Karpas-422 (cell line): ENCODE measurements around the gene GRK5. TPM values are rescaled to one million over a fixed set of nuclear protein-coding genes. Genes with fewer than 3 reads are reported as not detected.

ENCODE experiments used
- DNase-seq: peaks from one replicate; pipeline ENCODE4 v3.0.0-alpha.2; 2015
- H2AFZ ChIP-seq: fragments of 200-600 bp; sonication (generic); 2 replicates; pipeline ENCODE4 v1.6.1; 2014; ENCODE audit warnings: antibody characterized with exemption, low read length, mixed read lengths
- H3K27ac ChIP-seq: fragments of 200-600 bp; sonication (generic); 2 replicates; pipeline ENCODE4 v1.5.1; 2014; ENCODE audit warnings: mild to moderate bottlenecking, low read length, moderate library complexity
- H3K27me3 ChIP-seq: fragments of 200-600 bp; sonication (generic); 2 replicates; pipeline ENCODE4 v1.6.1; 2014; ENCODE audit warnings: low read length, mixed read lengths
- H3K36me3 ChIP-seq: fragments of 200-600 bp; sonication (generic); 2 replicates; pipeline ENCODE4 v1.6.1; 2014; ENCODE audit warnings: low read length, mixed read lengths; ENCODE audit not compliant: insufficient read depth
- H3K4me1 ChIP-seq: fragments of 200-600 bp; sonication (generic); 2 replicates; pipeline ENCODE4 v1.6.1; 2014; ENCODE audit warnings: mild to moderate bottlenecking, low read length, mixed read lengths
- H3K4me2 ChIP-seq: fragments of 200-600 bp; sonication (generic); 2 replicates; pipeline ENCODE4 v1.6.1; 2014; ENCODE audit warnings: low read length, low read depth, mild to moderate bottlenecking; ENCODE audit not compliant: poor library complexity, severe bottlenecking
- H3K4me3 ChIP-seq: fragments of 200-600 bp; sonication (generic); 2 replicates; pipeline ENCODE4 v1.5.1; 2014; ENCODE audit warnings: mild to moderate bottlenecking, antibody characterized with exemption, low read length, mixed read lengths
- H3K79me2 ChIP-seq: fragments of 200-600 bp; sonication (generic); 2 replicates; pipeline ENCODE4 v1.6.1; 2014; ENCODE audit warnings: mild to moderate bottlenecking, low read length, mixed read lengths
- H3K9ac ChIP-seq: fragments of 200-600 bp; sonication (generic); 2 replicates; pipeline ENCODE4 v1.6.0; 2014; ENCODE audit warnings: low read length
- H3K9me2 ChIP-seq: fragments of 200-600 bp; sonication (generic), shearing (Covaris generic); replicated peaks from 2 replicates; pipeline ENCODE4 v1.6.0; 2014; ENCODE audit warnings: mild to moderate bottlenecking, low read length, moderate library complexity; ENCODE audit not compliant: insufficient read depth
- H3K9me3 ChIP-seq: fragments of 300-700, 200-600 bp; sonication (generic); 2 replicates; pipeline ENCODE4 v1.6.1; 2014; ENCODE audit warnings: low read length, mixed read lengths
- H4K20me1 ChIP-seq: fragments of 200-600 bp; sonication (generic); 2 replicates; pipeline ENCODE4 v1.6.1; 2014; ENCODE audit warnings: mild to moderate bottlenecking, antibody characterized with exemption, low read length, low read depth; ENCODE audit not compliant: insufficient read depth
- total RNA-seq: library from RNA; depleted of rRNA; stranded (reverse); fragments of >200 nt; shearing (Covaris generic); gene quantifications from 2 replicates; pipeline ENCODE4 v1.2.3, GENCODE V29; 2014; ENCODE audit warnings: low replicate concordance

Gene GRK5
- total RNA-seq, 1 experiment from 2014 or later: 4.5 TPM

DNA sequence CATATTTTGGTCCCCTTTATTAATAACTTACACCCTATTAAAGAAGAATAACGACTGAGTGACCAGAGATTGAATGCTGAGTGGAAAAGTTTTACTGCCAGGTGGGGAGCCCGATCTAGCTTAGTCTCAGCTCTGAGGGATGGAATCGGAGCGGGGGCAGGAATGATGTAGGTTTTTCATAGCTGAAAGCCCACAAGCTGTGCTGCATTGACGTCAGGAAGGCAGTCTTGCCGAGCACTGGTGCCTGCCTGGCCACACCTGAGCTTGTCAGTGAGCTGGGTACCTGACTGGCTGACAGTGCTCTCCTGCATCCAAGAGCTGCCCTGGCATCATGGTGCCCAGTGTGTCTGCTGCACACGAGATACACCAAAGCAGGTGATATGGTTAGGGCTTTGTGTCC is 34.8 kb downstream of the GRK5 start:
- Histone ChIP-seq H3K4me1 (no peaks in the 10 kb centered on the region), H3K9me2 (no peaks in the 10 kb centered on the region), H3K9me3 (no peaks in the 10 kb centered on the region), H3K4me3 (no peak overlapping the region), H3K36me3 (no peaks in the 10 kb centered on the region), H3K27ac (no peak overlapping the region), H2AFZ (no peak overlapping the region), H4K20me1 (no peaks in the 10 kb centered on the region; the same call in 1 of the 2 replicates), H3K27me3 (no peaks in the 10 kb centered on the region), H3K79me2 (no peaks in the 10 kb centered on the region), H3K9ac (no peak overlapping the region), H3K4me2 (no peak overlapping the region)
- no peak for DNase-seq

- no peaks in the 10 kb centered on the region for H3K27me3 ChIP-seq
- no peaks in the 10 kb centered on the region for H4K20me1 ChIP-seq
- no peak for DNase-seq
- H3K4me3 ChIP-seq: no peak overlapping the region
- no peaks in the 10 kb centered on the region for H3K36me3 ChIP-seq
- no peak overlapping the region for H3K27ac ChIP-seq
- no peaks in the 10 kb centered on the region for H3K9me2 ChIP-seq
- no peak overlapping the region for H2AFZ ChIP-seq
- no peaks in the 10 kb centered on the region for H3K79me2 ChIP-seq
- no peak overlapping the region for H3K9ac ChIP-seq
- no peaks in the 10 kb centered on the region for H3K9me3 ChIP-seq
- no peaks in the 10 kb centered on the region for H3K4me1 ChIP-seq
- H3K4me2 ChIP-seq: no peak overlapping the region
These were observed 36.1 kb downstream of the GRK5 start for GRCh38 chr10:119243488-119243887.

GRCh38 chr10:119243967-119244366 is 36.6 kb downstream of the GRK5 start:
- no peaks in the 10 kb centered on the region for H3K79me2 ChIP-seq
- no peaks in the 10 kb centered on the region for H3K9me2 ChIP-seq
- no peaks in the 10 kb centered on the region for H3K36me3 ChIP-seq
- no peak overlapping the region for H2AFZ ChIP-seq
- H3K9me3 ChIP-seq: no peaks in the 10 kb centered on the region
- no peaks in the 10 kb centered on the region for H3K27me3 ChIP-seq
- H3K4me3 ChIP-seq: no peak overlapping the region
- no peaks in the 10 kb centered on the region for H3K4me1 ChIP-seq
- no peak overlapping the region for H3K9ac ChIP-seq
- H3K27ac ChIP-seq: no peak overlapping the region
- H4K20me1 ChIP-seq: no peaks in the 10 kb centered on the region
- no peak overlapping the region for H3K4me2 ChIP-seq
- DNase-seq: no peak

- Histone ChIP-seq H3K4me1 (no peaks in the 10 kb centered on the region), H3K9ac (no peak overlapping the region), H3K4me3 (no peak overlapping the region), H3K36me3 (no peaks in the 10 kb centered on the region), H3K9me3 (no peaks in the 10 kb centered on the region), H3K4me2 (no peak overlapping the region), H2AFZ (no peak overlapping the region), H3K27me3 (no peaks in the 10 kb centered on the region), H3K27ac (no peak overlapping the region), H4K20me1 (no peaks in the 10 kb centered on the region), H3K79me2 (no peaks in the 10 kb centered on the region), H3K9me2 (no peaks in the 10 kb centered on the region)
- no peak for DNase-seq
These were observed 37.9 kb downstream of the GRK5 start for GRCh38 chr10:119245272-119245671.

GRCh38 chr10:119246862-119247549 is 39.6 kb downstream of the GRK5 start:
- no peak overlapping the region for H3K4me2 ChIP-seq
- no peaks in the 10 kb centered on the region for H3K36me3 ChIP-seq
- H3K27me3 ChIP-seq: no peaks in the 10 kb centered on the region
- H3K9me2 ChIP-seq: no peaks in the 10 kb centered on the region
- H3K9ac ChIP-seq: no peak overlapping the region
- no peaks in the 10 kb centered on the region for H3K9me3 ChIP-seq
- no peak overlapping the region for H3K27ac ChIP-seq
- no peak for DNase-seq
- H3K4me1 ChIP-seq: no peaks in the 10 kb centered on the region
- H3K79me2 ChIP-seq: no peaks in the 10 kb centered on the region
- H4K20me1 ChIP-seq: no peaks in the 10 kb centered on the region
- no peak overlapping the region for H2AFZ ChIP-seq
- no peak overlapping the region for H3K4me3 ChIP-seq

- Histone ChIP-seq H3K27ac (no peak overlapping the region), H3K9me2 (no peaks in the 10 kb centered on the region), H3K79me2 (no peaks in the 10 kb centered on the region), H3K36me3 (no peaks in the 10 kb centered on the region), H3K27me3 (no peaks in the 10 kb centered on the region), H3K4me3 (no peak overlapping the region), H3K9me3 (no peaks in the 10 kb centered on the region), H3K9ac (no peak overlapping the region), H4K20me1 (no peaks in the 10 kb centered on the region), H3K4me1 (no peaks in the 10 kb centered on the region), H3K4me2 (no peak overlapping the region), H2AFZ (no peak overlapping the region)
- DNase-seq: no peak
These were observed 40.2 kb downstream of the GRK5 start for GRCh38 chr10:119247550-119247894.

DNA sequence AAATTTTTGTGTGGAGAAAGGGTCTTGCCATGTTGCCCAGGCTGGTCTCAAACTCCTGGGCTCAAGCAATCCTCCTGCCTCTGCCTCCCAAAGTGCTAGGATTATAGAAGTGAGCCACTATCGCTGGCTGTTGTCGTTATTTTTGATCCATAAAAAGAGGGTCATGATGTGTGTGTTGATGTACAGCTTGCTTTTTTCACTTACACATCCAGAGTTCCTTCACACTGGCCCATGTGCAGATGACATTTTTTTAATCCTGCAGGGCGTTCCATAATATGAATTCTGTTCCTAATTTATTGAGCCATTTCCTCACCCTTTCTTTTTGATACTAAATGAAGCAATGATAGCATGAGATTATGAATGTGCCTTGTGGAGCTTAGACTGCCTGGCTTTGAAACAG is 40.8 kb downstream of the GRK5 start:
- Histone ChIP-seq H3K4me1 (no peaks in the 10 kb centered on the region), H3K27me3 (no peaks in the 10 kb centered on the region), H3K4me3 (no peak overlapping the region), H3K27ac (no peak overlapping the region), H3K79me2 (no peaks in the 10 kb centered on the region), H3K9ac (no peak overlapping the region), H2AFZ (no peak overlapping the region), H3K36me3 (no peaks in the 10 kb centered on the region), H3K4me2 (no peak overlapping the region), H3K9me3 (no peaks in the 10 kb centered on the region), H3K9me2 (no peaks in the 10 kb centered on the region), H4K20me1 (no peaks in the 10 kb centered on the region)
- no peak for DNase-seq

- Histone ChIP-seq H4K20me1 (no peaks in the 10 kb centered on the region), H3K36me3 (no peaks in the 10 kb centered on the region), H2AFZ (no peak overlapping the region), H3K9me2 (no peaks in the 10 kb centered on the region), H3K4me1 (no peaks in the 10 kb centered on the region), H3K4me2 (no peak overlapping the region), H3K27ac (no peak overlapping the region), H3K9me3 (no peaks in the 10 kb centered on the region), H3K27me3 (no peaks in the 10 kb centered on the region), H3K9ac (no peak overlapping the region), H3K4me3 (no peak overlapping the region), H3K79me2 (no peaks in the 10 kb centered on the region)
- no peak for DNase-seq
These were observed 41.3 kb downstream of the GRK5 start for GRCh38 chr10:119248681-119249080.
